ENCODE measurements around the gene CALCA.

Gene CALCA

DNA sequence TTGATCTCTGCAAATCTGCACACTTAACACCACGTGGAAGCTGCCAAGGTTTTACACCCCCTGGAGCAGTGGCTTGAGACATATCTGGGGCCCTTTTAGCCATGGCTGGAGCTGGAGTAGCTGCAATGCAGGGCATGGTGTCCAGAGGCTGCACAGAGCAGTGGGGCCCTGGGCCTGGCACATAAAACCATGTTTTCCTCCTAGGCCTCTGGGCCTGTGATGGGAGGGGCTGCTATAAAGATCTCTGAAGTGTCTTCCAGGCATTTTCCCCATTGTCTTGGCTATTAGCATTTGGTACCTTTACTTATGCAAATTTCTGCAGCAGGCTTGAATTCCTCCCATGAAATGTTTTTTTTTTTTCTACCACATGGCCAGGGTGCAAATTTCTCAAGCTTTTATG is 33.2 kb downstream of the CALCA start:
- Histone ChIP-seq H3K27ac (ENCODE audit: low read depth, low read length) (no peak overlapping the region), H3K27me3 (ENCODE audit: control insufficient read depth, insufficient read depth, low read length) (no peaks in the 10 kb centered on the region), H3K36me3 (ENCODE audit: control insufficient read depth, insufficient read depth, low read length) (no peaks in the 10 kb centered on the region), H3K4me3 (ENCODE audit: low read depth, low read length) (no peak overlapping the region), H3K9ac (ENCODE audit: low read length) (no peak overlapping the region), H3K9me3 (ENCODE audit: control insufficient read depth, insufficient read depth, low read depth, low read length) (peaks cover 21% of the 10 kb centered on the region), H3K4me1 (ENCODE audit: control insufficient read depth, insufficient read depth, low read length) (no peaks in the 10 kb centered on the region)

DNA sequence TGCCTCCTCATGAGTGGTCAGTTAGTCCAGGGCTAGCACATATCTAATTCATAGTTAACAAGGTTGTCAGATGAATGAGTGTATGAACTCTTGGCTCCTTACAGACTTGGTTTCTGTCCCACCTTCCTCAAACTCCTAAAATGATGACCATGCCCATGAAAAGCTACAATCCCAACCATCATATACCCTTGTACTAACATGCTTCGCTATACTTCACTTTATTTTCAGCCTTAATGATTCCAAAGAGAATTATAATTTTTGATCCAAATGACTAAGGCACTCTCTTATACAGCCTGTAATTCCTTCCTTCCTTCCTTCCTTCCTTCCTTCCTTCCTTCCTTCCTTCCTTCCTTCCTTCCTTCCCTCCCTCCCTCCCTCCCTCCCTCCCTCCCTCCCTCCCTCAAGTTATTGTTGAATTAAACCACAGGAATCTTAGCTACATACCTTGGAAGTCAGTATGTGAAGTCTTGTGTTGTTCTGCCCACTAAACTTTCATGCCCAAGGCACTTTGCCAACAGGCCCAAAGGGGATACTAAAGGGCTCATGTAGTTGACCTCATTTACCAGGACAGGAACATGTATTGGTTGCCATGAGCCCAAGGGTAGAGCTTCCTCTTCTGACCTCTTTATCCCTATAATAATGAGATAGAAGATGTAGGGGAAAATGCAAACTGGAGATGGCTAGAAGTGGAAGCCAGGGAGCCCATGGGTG is 37.4 kb downstream of the CALCA start:
- Histone ChIP-seq H3K9ac (ENCODE audit: low read length) (no peak overlapping the region), H3K4me1 (ENCODE audit: control insufficient read depth, insufficient read depth, low read length) (no peaks in the 10 kb centered on the region), H3K27ac (ENCODE audit: low read depth, low read length) (no peak overlapping the region), H3K36me3 (ENCODE audit: control insufficient read depth, insufficient read depth, low read length) (no peaks in the 10 kb centered on the region), H3K27me3 (ENCODE audit: control insufficient read depth, insufficient read depth, low read length) (no peaks in the 10 kb centered on the region), H3K9me3 (ENCODE audit: control insufficient read depth, insufficient read depth, low read depth, low read length) (peaks cover 23% of the 10 kb centered on the region), H3K4me3 (ENCODE audit: low read depth, low read length) (no peak overlapping the region)

DNA sequence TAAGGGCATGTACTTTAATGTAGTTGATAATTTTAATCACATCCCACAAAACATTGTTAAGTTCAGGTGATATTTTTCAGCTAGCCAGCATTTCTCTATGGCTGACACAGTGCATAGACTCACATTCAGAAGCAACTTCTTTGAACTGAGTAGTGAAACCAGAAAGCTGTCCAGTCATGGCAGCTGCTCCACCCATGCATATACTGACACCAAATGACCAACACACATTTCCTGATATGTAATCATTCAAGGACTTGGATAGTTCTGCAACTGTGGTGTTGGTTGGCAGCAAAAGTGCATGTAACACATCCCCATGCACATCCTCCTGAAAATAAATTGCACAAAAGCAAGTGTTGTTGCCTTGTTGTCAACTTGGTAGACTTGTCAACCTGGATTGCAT is 39.7 kb downstream of the CALCA start:
- Histone ChIP-seq H3K27me3 (ENCODE audit: control insufficient read depth, insufficient read depth, low read length) (no peaks in the 10 kb centered on the region), H3K9me3 (ENCODE audit: control insufficient read depth, insufficient read depth, low read depth, low read length) (peaks cover 8% of the 10 kb centered on the region), H3K27ac (ENCODE audit: low read depth, low read length) (no peak overlapping the region), H3K4me1 (ENCODE audit: control insufficient read depth, insufficient read depth, low read length) (no peaks in the 10 kb centered on the region), H3K36me3 (ENCODE audit: control insufficient read depth, insufficient read depth, low read length) (no peaks in the 10 kb centered on the region), H3K4me3 (ENCODE audit: low read depth, low read length) (no peak overlapping the region), H3K9ac (ENCODE audit: low read length) (no peak overlapping the region)

DNA sequence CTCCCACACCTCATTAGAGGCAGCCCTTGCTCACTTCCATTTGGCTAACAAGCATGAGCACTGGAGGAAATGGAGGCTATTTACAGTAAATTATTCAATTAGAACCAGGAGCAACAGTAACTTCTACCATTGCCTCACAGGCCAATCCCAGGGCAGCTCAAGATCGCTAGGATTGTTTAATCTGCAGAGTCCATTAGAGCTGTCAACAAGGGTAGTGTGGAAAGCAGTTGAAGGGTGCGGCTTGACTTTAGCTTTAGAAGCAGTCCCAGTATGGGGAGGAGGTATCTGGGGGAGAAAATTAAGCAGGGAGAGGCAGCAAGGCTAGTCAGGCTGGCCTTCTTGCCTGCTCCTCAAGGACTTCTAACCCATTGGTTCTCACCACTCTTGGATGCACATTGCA is 41.8 kb downstream of the CALCA start:
- peaks cover 8% of the 10 kb centered on the region; the same call in 1 of the 2 replicates for H3K9me3 ChIP-seq (ENCODE audit: control insufficient read depth, insufficient read depth, low read depth, low read length)
- H3K4me3 ChIP-seq (ENCODE audit: low read depth, low read length): no peak overlapping the region
- H3K36me3 ChIP-seq (ENCODE audit: control insufficient read depth, insufficient read depth, low read length): no peaks in the 10 kb centered on the region
- H3K27ac ChIP-seq (ENCODE audit: low read depth, low read length): no peak overlapping the region
- H3K27me3 ChIP-seq (ENCODE audit: control insufficient read depth, insufficient read depth, low read length): no peaks in the 10 kb centered on the region
- H3K4me1 ChIP-seq (ENCODE audit: control insufficient read depth, insufficient read depth, low read length): no peaks in the 10 kb centered on the region
- no peak overlapping the region for H3K9ac ChIP-seq (ENCODE audit: low read length)

DNA sequence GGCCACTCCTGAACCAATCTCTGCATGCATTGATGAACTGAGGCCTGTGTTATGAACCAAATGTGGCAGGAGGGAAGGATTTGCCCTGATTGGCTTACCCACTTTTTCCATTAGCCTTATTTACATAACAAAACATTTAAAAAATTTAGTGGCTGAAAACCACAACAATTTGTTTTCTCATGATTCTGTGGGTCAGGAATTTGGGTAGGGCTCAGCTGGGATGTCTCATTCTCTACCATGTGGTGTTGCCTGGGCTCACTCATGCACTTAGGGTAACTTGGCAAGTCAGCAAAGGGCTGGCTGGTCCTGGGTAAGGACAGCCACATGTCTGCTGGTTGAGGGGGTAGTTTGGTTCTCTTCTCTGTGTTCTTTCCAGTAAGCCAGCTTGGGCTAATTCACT is 45.0 kb downstream of the CALCA start:
- no peak overlapping the region for H3K27ac ChIP-seq (ENCODE audit: low read depth, low read length)
- no peaks in the 10 kb centered on the region for H3K9me3 ChIP-seq (ENCODE audit: control insufficient read depth, insufficient read depth, low read depth, low read length)
- no peak overlapping the region for H3K9ac ChIP-seq (ENCODE audit: low read length)
- no peaks in the 10 kb centered on the region for H3K27me3 ChIP-seq (ENCODE audit: control insufficient read depth, insufficient read depth, low read length)
- no peaks in the 10 kb centered on the region for H3K4me1 ChIP-seq (ENCODE audit: control insufficient read depth, insufficient read depth, low read length)
- H3K36me3 ChIP-seq (ENCODE audit: control insufficient read depth, insufficient read depth, low read length): no peaks in the 10 kb centered on the region
- H3K4me3 ChIP-seq (ENCODE audit: low read depth, low read length): no peak overlapping the region

DNA sequence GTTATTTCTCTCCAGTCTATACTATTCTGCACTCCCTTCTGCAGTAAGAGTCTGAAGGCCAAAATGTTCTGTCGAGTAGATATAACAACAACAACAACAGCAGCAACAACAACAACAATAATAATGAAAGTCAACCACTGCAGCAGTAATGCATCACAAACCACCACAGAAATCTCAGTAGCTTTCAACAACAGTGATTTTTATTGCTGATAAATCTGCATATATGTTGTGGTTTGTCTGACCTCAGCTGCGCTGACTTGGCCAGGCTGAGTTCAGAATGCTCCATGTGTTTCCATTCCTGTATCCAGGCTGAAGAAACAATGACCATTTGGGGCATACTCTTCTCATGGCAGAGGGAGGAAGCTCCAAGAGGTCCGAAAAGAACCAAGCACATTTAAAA is 47.8 kb downstream of the CALCA start:
- Histone ChIP-seq H3K9ac (ENCODE audit: low read length) (no peak overlapping the region), H3K9me3 (ENCODE audit: control insufficient read depth, insufficient read depth, low read depth, low read length) (no peaks in the 10 kb centered on the region), H3K36me3 (ENCODE audit: control insufficient read depth, insufficient read depth, low read length) (no peaks in the 10 kb centered on the region), H3K27me3 (ENCODE audit: control insufficient read depth, insufficient read depth, low read length) (no peaks in the 10 kb centered on the region), H3K27ac (ENCODE audit: low read depth, low read length) (no peak overlapping the region), H3K4me1 (ENCODE audit: control insufficient read depth, insufficient read depth, low read length) (no peaks in the 10 kb centered on the region), H3K4me3 (ENCODE audit: low read depth, low read length) (no peak overlapping the region)

Data from HUES6 (cell line).